K562 (cell line): ENCODE results near the gene HNRNPU. TPM values are rescaled to one million over a fixed set of nuclear protein-coding genes. Genes with fewer than 3 reads are reported as not detected.
A peak's percentile ranks its signal among the peaks of the same experiment; 100 is the strongest.

Experiments used
- ARID1B ChIP-seq: fragments of 450-650 bp; IDR thresholded peaks from 2 replicates; pipeline ENCODE4 v1.6.1; 2016; ENCODE audit warnings: antibody characterized with exemption, mild to moderate bottlenecking, inconsistent platforms
- ARID2 ChIP-seq: fragments of 450-650 bp; IDR thresholded peaks from 2 replicates; pipeline ENCODE4 v1.6.1; 2017; ENCODE audit warnings: antibody characterized with exemption, mild to moderate bottlenecking
- FOXK1 ChIP-seq: sonication (generic); formaldehyde crosslinking; IDR thresholded peaks from 2 replicates; pipeline ENCODE4 v1.8.0; 2022; ENCODE audit warnings: missing genetic modification reagents, mild to moderate bottlenecking, borderline replicate concordance
- NCOA4 ChIP-seq: fragments of 450-650 bp; IDR thresholded peaks from 2 replicates; pipeline ENCODE4 v1.6.1; 2018; ENCODE audit warnings: mild to moderate bottlenecking; ENCODE audit not compliant: partially characterized antibody
- NELFE ChIP-seq: IDR thresholded peaks from 2 replicates; pipeline ENCODE4 v1.6.1; 2011; ENCODE audit warnings: mild to moderate bottlenecking; ENCODE audit not compliant: insufficient read depth, insufficient read length
- RBM25 ChIP-seq: fragments of 200-400 bp; formaldehyde crosslinking; IDR thresholded peaks from 2 replicates; pipeline ENCODE4 v1.6.1; 2018; ENCODE audit warnings: low read length, low read depth, moderate library complexity; ENCODE audit not compliant: severe bottlenecking
- RNF2 ChIP-seq: sonication (generic); IDR thresholded peaks from 2 replicates; pipeline ENCODE4 v1.6.1; 2016
- TAF9B ChIP-seq: fragments of 450-650 bp; IDR thresholded peaks from 2 replicates; pipeline ENCODE4 v1.6.1; 2018; ENCODE audit warnings: mild to moderate bottlenecking; ENCODE audit not compliant: partially characterized antibody
- ZBTB7A ChIP-seq: IDR thresholded peaks from 2 replicates; pipeline ENCODE4 v1.6.1; 2011; ENCODE audit warnings: low read depth, mild to moderate bottlenecking, low read length, moderate library complexity, borderline replicate concordance; ENCODE audit not compliant: control insufficient read depth
- ZC3H11A ChIP-seq: IDR thresholded peaks from 2 replicates; pipeline ENCODE4 v1.6.1; 2012; ENCODE audit warnings: low read depth, low read length, improper control_type of control experiment
- ZC3H4 ChIP-seq: sonication (generic); formaldehyde crosslinking; IDR thresholded peaks from 2 replicates; pipeline ENCODE4 v1.9.0; 2021; ENCODE audit warnings: missing genetic modification reagents, borderline replicate concordance
- ZNF197 ChIP-seq: fragments of 200-800 bp; sonication (Bioruptor generic); IDR thresholded peaks from 2 replicates; pipeline ENCODE4 v1.6.1; 2016; ENCODE audit warnings: low read depth, missing genetic modification characterization, missing compliant biosample characterization
- ZNF232 ChIP-seq: sonication (generic); formaldehyde crosslinking; IDR thresholded peaks from 2 replicates; pipeline ENCODE4 v1.8.0; 2022; ENCODE audit warnings: mild to moderate bottlenecking, missing genetic modification reagents
- ZNF584 ChIP-seq: fragments of 200-800 bp; sonication (Bioruptor generic); IDR thresholded peaks from 2 replicates; pipeline ENCODE4 v1.6.1; 2016; ENCODE audit warnings: low read depth, mild to moderate bottlenecking, missing genetic modification characterization, missing compliant biosample characterization
- ZNF76 ChIP-seq: fragments of 250-450 bp; sonication (Bioruptor Pico); IDR thresholded peaks from 2 replicates; pipeline ENCODE4 v1.4.0; 2020; ENCODE audit warnings: mild to moderate bottlenecking, moderate library complexity, borderline replicate concordance
- ZSCAN29 ChIP-seq: fragments of 450-650 bp; IDR thresholded peaks from 2 replicates; pipeline ENCODE4 v1.6.1; 2017
- polyA plus RNA-seq, 8 experiments: library from polyadenylated mRNA; depleted of rRNA in 4 of 8; stranded (reverse) in 5 of 8; unstranded in 3 of 8; fragments of >200 nt; fragmentation: Nextera tagmentation in 2 of 8; fragmentation: Illumina TruSeq in 1 of 8; extraction: Ambion mirVana in 2 of 8; extraction: Trizol in 1 of 8; gene quantifications; 2 replicates each; pipeline versions ENCODE4 v1.2.1 to v1.2.3, GENCODE V29; 2011 to 2014; ENCODE audit warnings: inconsistent platforms in 1 of 8, missing spikeins in 1 of 8
- total RNA-seq, 7 experiments: library from RNA; depleted of rRNA in 6 of 7; stranded (reverse); fragments of >200 nt in 6 of 7; fragmentation: Illumina TruSeq in 2 of 7; extraction: Trizol in 2 of 7; gene quantifications; 2 replicates each; pipeline versions ENCODE4 v1.2.1 to v1.2.3, GENCODE V29; 2011 to 2021; ENCODE audit warnings: low replicate concordance in 1 of 7
- TF ChIP-seq, protein P1 (sequence below): fragments of 150-350 bp; conservative IDR thresholded peaks from 2 replicates; pipeline ENCODE4 v1.6.1; 2014; ENCODE audit warnings: low read length
- TF ChIP-seq, protein P2 (sequence below), 2 experiments: fragments of 450-650 bp; formaldehyde crosslinking in 1 of 2; IDR thresholded peaks; 2 replicates each; pipeline versions ENCODE4 v1.4.0 to v1.6.1; 2014 to 2020; ENCODE audit warnings: mild to moderate bottlenecking in 2 of 2, borderline replicate concordance in 1 of 2, low read depth in 1 of 2

HNRNPU gene
- total and polyA plus RNA-seq, 9 of the 15 experiments (the other 6 are each of a cell fraction or from before 2014, with no cell fraction given): 159 to 777 (median 577) TPM

DNA sequence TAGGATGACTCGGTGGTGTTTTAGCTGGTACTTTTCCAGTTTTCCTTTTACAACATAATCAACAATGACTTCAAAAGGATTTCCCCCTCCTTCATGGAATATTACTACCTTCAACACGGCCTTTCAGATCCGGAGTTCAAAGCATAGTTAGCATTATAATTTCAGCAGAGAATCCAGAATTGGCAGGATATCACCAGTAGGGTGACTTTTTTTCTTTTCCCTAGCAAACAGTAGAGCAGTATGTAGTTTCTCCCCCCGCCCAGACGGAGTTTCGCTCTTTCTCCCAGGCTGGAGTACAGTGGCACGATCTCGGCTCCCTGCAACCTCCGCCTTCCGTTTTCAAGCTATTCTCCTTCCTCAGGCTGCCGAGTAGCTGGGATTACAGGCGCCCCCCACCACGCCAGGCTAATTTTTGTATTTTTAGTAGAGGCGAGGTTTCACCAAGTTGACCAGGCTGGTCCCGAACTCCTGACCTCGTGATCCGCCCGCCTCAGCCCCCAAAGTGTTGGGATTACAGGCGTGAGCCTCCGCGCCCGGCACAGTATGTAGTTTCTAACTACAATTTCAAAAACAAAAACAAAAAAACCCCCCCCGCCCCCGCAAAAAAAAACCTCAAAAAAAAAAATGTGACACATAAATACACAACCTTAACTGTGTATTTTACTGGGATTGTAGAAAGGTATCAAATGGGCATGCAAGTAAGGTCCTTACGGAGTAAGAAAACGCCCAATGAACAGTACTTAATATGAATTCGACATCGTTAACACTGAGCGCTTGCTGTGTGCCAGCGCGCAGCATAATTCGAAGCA lies 30.4 kb downstream of the HNRNPU start (continued):
- TF ChIP-seq NELFE (no peak), NCOA4 (no peak), RNF2 (no peak), ZNF232 (CRISPR knock-in tag) (no peak), ZNF197 (no peak), TAF9B (no peak), ARID1B (peak; percentile 24; the same call in 1 of the 2 replicates), ARID2 (no peak), RBM25 (no peak), ZNF584 (CRISPR knock-in tag) (0 out of 2 replicates have a peak, but pooled peaks have one; percentile 65), ZC3H4 (no peak), ZNF76 (no peak), ZC3H11A (no peak), ZBTB7A (no peak), FOXK1 (CRISPR knock-in tag) (no peak), ZSCAN29 (0 out of 2 replicates have a peak, but pooled peaks have one; percentile 15)
- TF ChIP-seq, protein P1, sequence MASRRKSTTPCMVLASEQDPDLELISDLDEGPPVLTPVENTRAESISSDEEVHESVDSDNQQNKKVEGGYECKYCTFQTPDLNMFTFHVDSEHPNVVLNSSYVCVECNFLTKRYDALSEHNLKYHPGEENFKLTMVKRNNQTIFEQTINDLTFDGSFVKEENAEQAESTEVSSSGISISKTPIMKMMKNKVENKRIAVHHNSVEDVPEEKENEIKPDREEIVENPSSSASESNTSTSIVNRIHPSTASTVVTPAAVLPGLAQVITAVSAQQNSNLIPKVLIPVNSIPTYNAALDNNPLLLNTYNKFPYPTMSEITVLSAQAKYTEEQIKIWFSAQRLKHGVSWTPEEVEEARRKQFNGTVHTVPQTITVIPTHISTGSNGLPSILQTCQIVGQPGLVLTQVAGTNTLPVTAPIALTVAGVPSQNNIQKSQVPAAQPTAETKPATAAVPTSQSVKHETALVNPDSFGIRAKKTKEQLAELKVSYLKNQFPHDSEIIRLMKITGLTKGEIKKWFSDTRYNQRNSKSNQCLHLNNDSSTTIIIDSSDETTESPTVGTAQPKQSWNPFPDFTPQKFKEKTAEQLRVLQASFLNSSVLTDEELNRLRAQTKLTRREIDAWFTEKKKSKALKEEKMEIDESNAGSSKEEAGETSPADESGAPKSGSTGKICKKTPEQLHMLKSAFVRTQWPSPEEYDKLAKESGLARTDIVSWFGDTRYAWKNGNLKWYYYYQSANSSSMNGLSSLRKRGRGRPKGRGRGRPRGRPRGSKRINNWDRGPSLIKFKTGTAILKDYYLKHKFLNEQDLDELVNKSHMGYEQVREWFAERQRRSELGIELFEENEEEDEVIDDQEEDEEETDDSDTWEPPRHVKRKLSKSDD: no peak
- TF ChIP-seq, protein P2, sequence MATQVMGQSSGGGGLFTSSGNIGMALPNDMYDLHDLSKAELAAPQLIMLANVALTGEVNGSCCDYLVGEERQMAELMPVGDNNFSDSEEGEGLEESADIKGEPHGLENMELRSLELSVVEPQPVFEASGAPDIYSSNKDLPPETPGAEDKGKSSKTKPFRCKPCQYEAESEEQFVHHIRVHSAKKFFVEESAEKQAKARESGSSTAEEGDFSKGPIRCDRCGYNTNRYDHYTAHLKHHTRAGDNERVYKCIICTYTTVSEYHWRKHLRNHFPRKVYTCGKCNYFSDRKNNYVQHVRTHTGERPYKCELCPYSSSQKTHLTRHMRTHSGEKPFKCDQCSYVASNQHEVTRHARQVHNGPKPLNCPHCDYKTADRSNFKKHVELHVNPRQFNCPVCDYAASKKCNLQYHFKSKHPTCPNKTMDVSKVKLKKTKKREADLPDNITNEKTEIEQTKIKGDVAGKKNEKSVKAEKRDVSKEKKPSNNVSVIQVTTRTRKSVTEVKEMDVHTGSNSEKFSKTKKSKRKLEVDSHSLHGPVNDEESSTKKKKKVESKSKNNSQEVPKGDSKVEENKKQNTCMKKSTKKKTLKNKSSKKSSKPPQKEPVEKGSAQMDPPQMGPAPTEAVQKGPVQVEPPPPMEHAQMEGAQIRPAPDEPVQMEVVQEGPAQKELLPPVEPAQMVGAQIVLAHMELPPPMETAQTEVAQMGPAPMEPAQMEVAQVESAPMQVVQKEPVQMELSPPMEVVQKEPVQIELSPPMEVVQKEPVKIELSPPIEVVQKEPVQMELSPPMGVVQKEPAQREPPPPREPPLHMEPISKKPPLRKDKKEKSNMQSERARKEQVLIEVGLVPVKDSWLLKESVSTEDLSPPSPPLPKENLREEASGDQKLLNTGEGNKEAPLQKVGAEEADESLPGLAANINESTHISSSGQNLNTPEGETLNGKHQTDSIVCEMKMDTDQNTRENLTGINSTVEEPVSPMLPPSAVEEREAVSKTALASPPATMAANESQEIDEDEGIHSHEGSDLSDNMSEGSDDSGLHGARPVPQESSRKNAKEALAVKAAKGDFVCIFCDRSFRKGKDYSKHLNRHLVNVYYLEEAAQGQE (IDR thresholded peaks at IDR 0.05; ENCODE audit: borderline replicate concordance): peak; percentile 76
- TF ChIP-seq, protein P2 (CRISPR knock-in tag; IDR thresholded peaks at IDR 0.05; ENCODE audit: low read depth): no peak
